GM13976 (cell line): ENCODE measurements around the gene FTO.

ENCODE experiments used
- DNase-seq: peaks from one replicate; pipeline ENCODE4 v3.0.0; 2012; ENCODE audit warnings: low spot score
- in situ Hi-C: fragments of 300-500 bp; cut with MboI; formaldehyde crosslinking; loops from one replicate; pipeline ENCODE4 v1.12.0; 2022; ENCODE audit warnings: low sequenced_read_pairs, mixed read lengths, inconsistent platforms; ENCODE audit not compliant: unreplicated experiment
- TF ChIP-seq, protein P1 (sequence below): IDR thresholded peaks from 2 replicates; pipeline ENCODE4 v1.5.1; 2012; ENCODE audit warnings: borderline replicate concordance, mild to moderate bottlenecking; ENCODE audit not compliant: insufficient read depth; ENCODE audit errors: extremely low read depth, missing control alignments, control extremely low read depth

FTO gene

DNA sequence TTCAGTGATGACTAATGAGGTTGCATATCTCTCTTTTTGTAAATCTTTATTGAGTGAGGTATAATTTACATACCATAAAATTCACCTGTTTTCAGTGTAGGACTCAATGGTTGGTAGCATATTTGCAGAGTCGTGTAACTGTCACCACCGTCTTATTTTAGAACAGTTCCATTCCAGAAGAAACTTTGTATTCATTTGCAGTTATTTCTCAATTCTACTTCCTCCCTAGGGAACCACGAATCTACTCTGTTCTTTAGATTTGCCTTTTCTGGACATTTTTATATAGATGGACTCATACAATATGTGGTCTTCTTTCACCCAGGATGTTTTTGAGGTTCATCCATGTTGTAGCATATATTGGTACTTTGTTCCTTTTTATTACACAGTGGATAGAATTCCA lies 3.7 kb downstream of the FTO start:
- no peak for DNase-seq
- in situ Hi-C loops, result no loop called here
- TF ChIP-seq, protein P1, sequence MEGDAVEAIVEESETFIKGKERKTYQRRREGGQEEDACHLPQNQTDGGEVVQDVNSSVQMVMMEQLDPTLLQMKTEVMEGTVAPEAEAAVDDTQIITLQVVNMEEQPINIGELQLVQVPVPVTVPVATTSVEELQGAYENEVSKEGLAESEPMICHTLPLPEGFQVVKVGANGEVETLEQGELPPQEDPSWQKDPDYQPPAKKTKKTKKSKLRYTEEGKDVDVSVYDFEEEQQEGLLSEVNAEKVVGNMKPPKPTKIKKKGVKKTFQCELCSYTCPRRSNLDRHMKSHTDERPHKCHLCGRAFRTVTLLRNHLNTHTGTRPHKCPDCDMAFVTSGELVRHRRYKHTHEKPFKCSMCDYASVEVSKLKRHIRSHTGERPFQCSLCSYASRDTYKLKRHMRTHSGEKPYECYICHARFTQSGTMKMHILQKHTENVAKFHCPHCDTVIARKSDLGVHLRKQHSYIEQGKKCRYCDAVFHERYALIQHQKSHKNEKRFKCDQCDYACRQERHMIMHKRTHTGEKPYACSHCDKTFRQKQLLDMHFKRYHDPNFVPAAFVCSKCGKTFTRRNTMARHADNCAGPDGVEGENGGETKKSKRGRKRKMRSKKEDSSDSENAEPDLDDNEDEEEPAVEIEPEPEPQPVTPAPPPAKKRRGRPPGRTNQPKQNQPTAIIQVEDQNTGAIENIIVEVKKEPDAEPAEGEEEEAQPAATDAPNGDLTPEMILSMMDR, result no peak

DNA sequence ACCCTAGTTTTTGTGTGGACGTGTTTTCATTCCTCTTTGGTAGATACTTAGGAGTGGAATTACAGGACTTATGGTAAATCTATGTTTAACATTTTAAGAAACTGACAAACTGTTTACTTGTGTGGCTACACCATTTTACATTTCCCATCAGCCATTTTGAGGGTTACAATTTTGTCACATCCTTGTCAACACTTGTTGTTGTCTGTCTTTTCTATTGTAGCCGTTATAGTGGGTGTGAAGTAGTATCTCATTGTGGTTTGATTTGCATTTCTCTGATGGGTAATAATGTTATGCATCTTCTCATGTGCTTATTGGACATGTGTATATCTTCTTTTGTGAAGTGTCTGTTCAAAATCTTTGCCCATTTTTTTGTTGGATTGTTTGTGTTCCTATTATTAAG lies 4.5 kb downstream of the FTO start:
- TF ChIP-seq, protein P1, result no peak
- in situ Hi-C loops, result no loop called here
- no peak for DNase-seq

DNA sequence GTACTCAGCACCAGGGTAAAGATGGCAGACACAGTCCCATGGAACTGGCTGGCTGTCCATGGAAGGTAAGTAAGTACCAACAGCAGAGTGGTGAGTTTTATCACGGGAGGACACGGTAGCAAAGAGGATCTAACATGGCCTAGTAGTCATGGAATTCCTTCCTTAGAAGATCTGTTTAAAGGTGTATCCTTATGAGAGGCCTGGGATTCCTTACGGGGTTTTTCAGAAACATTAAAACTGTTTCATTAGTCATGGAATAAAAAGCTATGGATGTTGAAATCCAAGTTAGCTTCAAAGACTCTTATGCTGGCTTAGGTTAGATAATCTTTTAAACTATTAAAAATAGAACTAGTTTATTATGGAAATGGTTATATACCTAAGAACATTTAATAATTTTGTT lies 7.4 kb downstream of the FTO start:
- no peak for DNase-seq
- TF ChIP-seq, protein P1, result no peak
- in situ Hi-C loops, result no loop called here

DNA sequence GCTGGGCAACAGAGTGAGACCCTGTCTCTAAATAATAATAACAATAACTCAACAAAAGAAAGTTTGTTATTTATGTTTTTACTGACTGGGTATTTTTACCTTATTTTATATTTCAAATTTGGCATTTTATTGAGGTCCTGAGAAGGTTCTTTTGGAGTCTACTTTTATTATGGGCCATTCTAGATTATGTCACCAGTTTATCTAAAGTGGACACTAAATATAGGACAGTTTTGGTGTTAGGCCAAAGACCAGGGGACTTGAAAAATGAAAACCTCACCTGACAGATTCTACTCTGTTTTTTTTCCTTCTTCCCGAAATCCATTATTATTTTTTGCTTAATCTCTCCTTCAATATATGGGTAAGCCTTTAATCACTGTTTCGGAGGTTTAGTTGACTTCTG lies 8.1 kb downstream of the FTO start:
- TF ChIP-seq, protein P1, result no peak
- no peak for DNase-seq
- in situ Hi-C loops, result no loop called here

DNA sequence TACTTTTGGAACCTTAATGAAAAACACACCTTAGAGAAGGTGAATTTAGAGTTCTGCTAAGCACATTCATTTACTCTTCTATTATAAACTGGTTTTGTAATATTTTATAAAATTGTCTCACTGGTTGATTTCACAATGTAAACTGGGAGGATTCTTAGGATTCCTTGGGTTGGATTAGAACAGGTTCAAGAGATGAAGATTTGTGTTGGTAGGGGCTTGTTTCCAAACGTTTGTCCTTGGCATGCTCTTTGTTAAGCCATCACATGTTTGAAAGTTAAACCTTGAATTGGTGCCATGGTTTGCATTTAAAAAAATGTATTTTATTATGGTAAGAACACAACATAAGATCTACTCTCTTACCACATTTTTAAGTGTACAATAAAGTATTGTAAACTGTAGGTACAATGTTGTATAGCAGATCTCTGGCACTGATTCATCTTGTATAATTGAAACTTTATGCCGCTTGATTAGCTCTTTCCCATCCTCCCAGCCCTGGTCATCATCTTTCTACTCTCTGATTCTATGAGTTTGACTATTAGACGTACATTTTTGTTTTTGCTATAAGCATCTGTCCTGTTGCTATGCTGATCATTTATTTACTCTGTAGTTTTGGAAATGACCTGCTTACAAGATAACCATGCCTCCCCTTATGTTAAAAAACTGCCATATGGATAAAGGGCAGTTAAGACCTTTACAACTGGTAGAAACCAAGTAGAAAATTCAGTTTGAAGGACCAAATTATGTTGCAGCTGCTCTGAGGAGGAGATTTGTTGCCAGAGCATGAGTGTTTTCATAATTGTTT lies 9.6 kb downstream of the FTO start:
- no peak for DNase-seq
- TF ChIP-seq, protein P1, result no peak
- in situ Hi-C loops, result no loop called here

DNA sequence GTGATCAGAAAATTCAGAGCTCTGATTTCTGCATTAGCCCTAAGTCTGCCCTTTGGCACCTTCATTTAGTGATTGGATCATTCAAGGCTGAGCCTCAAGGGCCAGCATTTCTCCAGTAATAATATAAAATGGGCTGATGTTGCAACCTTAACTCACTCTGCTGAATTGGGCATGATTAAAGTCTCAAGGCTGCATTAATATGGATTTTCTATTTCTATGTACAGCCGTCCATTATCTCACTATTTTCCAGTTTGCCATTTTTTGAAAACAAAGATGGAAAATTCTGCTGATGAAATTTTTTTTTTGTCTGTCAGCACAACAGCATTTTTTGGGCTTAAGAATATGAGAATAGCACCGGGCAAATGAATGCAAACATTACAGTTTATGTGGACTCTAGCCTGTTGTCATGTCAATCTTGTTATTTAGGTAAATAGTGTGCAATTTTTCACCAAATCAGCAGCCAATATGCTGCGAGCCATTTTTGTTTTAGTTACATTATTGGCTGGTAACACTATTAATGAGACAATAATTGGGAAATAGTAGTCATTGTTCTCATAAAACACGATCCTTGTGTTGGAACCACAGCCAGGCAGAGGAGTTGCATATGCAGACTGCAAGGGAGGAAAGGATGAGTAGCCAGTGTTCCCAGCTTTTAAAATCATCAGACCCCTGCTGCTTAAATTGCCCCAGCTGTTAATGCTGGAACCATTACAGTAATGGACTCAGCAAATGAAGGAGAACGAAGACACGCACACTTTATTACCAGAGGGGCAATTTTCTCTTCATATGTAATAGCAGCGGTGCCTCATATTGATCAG lies 10.5 kb downstream of the FTO start:
- in situ Hi-C loops, result no loop called here
- TF ChIP-seq, protein P1, result no peak
- DNase-seq, result no peak
